Stimulated activated CD4-positive, alpha-beta T cell treated with anti-CD3 and anti-CD28 coated beads, Interleukin-4, amount 100 ng/mL, for 48 hours (primary cell): ENCODE data around the gene EXOC3.
"Not testable (repeated sequence)": the region's sequence is repeated elsewhere in the genome, so short reads cannot be mapped to it uniquely, and the experiment has no call there.

Experiments
- DNase-seq, 2 donors: peaks; one replicate each; pipeline ENCODE4 v3.0.0-alpha.2; 2020; ENCODE audit warnings: low read depth in 2 of 2

Gene EXOC3

DNA sequence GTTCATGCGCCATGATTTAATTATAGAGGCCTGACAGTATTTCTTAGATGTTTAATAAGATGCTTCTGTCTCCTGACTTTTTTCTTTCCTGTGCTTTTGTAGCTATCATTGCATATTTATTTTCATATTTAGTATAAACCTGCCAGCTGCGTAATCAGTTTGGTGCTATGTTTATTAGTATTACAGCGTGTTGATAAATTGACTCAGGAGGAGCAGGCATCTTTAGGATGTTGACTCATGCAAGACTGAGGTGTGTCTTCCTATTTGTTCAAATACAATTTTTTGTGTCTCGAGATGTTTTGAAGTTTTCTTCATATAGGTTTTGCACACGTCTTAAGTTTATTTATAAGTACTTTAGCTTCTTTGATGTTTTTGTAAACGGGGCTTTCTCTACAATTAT lies 35.9 kb upstream of the EXOC3 start:
- no peak for DNase-seq

- no peak for DNase-seq
These were observed 35.1 kb upstream of the EXOC3 start for GRCh38 chr5:407801-408268.

DNA sequence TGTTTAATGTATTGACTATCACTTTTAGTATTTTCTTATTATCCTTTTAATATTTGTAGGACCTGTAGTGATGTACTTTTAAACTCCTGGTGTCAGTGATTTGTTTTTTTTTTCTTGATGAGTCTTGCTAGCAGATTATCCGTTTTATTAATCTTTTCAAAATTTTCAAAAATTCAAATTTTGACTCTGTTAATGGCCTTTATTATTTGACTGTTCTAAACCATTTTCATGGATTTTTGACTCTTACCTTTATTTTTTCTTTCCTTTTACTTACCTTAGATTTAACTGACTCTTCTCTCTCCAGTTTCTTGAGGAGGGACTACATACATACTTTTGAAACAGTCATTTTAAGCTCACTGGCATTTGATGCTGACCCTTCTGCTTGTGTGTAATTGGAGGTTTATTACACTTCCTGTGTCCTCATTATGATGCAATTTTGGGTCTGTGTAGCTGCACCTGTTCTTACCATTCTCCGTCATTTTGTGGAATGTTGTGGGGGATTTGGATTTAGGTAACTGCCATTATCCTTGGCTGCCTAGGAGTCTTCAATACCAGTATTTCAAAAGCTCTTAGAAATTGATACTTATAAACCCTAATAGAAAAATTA lies 32.0 kb upstream of the EXOC3 start:
- no peak for DNase-seq

GRCh38 chr5:411728-412127 lies 31.2 kb upstream of the EXOC3 start:
- peak in 1 of 2 donors; percentile 47 for DNase-seq

GRCh38 chr5:414991-415927 lies 27.7 kb upstream of the EXOC3 start:
- not testable (repeated sequence) for DNase-seq

GRCh38 chr5:415928-416635 lies 26.9 kb upstream of the EXOC3 start:
- no peak for DNase-seq

DNA sequence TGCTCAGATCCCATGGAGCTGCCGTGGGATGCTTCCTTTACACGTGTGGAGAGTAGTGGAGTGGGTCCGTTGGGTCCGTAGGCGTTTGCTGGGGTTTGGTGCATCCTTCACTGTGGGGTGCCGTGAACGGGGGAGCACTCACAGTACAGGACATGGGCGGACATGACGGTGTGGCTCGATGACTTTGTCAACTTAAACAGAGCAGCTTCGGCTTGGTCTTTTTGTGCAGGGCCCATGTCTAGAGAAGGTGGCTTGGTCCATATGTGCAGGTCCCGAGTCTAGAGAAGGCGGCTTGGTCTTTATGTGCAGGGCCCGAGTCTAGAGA lies 26.4 kb upstream of the EXOC3 start:
- no peak for DNase-seq

DNA sequence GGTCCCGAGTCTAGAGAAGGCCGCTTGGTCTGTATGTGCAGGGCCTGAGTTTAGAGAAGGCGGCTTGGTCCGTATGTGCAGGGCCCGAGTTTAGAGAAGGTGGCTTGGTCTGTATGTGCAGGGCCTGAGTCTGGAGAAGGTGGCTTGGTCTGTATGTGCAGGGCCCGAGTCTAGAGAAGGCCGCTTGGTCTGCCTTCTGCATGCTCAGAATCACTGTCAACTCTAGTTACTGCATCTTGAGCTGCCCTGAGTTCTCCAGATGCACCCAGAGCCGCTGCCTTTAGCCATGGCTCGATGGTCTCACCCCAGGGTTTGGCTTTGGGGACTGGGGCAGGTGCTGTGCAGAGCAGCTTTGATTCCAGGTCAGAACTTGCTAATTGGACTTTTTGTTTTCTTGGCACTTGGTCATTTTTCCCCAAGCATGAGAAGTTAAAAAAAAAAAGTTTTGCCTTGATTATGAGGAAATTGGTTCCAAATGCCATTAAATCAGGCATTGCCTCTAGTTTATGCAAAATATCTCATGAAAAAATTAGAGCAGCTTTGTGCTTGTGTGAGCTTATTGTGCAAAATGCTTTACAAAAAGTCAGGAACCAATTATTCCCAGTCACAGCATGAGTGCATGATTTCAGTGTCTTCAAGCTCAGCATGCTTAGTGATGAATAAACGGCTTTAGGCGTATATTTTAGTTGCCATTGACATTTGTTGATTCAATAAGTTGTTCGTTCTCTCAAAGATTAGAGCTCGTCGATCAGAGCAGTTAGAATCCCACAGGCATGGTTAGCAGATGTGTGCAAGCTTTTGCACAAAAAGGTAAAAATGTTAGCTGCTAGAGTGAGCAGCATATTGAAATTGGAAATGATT lies 25.4 kb upstream of the EXOC3 start:
- DNase-seq: no peak

DNA sequence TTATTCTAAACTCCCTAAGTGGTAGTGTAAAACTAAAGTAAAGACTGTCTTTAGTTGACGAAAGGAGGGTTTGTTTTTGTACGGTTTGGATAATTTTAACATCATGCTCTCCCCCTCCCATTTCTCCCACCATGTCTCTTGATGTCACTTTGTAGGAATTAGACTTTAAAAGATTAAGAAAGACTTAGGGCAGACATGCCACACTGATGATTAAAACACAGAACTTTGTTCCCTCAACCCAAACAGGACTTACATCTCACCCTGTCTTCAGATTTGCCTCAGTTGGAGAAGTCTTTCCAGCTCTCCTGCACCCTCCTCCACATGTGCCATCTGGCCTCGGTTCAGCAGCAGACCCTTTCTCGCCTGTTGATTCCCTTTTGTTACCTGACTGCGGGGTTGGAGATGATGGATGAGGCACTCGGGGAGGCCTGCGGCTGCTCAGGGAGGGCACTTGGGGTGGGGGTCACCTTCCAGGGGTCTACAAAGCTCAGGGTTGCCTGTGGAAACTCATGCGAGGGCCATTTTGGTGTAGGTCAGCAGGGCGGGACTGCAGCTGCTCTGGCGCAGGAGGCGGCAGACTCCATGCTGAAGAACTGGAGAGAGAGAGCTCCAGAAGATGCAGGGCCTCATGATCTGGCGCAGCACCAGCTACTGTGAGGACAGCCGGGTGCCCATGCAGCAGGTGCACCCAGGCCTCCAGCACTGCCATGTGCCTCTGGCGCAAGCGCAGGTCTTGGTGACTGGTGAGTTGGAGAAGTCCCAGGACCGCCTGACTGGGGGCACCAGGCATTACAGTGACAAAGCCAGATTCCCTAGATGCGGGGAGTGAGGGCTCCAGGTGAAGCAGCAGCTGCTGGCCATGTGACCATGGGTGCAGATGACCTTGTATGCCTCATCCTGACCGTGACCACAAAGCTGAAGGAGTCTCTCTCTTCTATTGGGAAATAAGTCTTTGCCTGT lies 24.5 kb upstream of the EXOC3 start:
- DNase-seq: no peak

- no peak for DNase-seq
These were observed 23.0 kb upstream of the EXOC3 start for GRCh38 chr5:419970-420369.

DNA sequence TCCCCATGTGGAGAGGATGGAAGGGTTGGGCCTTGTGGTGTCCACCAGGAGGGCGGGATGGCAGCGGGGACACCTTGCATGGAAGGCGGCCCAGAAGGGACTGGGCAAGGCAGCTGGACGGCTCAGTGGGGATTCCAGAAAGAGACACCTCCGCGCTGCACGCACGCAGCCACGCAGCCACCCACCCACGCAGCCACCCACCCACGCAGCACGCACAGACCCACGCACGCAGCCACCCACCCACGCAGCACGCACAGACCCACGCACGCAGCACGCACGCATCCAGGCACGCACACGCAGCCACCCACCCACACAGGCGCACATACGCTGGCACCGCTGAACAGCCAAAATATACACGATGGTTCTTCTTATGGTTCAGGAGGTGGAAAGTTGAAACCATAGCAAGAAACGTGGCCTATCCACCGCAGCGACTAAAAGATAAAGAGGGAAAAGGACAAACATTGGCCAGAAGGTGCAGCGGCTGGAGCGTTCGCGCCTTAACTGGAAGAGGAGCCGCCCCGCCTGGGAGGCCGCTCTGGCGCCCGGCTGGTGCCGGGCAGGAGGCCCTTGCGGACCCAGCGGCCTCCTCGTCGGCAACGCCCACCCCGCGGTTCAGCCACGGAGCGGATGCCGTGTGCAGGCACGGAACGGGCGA lies 22.2 kb upstream of the EXOC3 start:
- no peak for DNase-seq

- DNase-seq: no peak
These were observed 21.6 kb upstream of the EXOC3 start for GRCh38 chr5:421287-421880.

- no peak for DNase-seq
These were observed 21.1 kb upstream of the EXOC3 start for GRCh38 chr5:421901-422300.

- DNase-seq: no peak
These were observed 20.4 kb upstream of the EXOC3 start for GRCh38 chr5:422323-423232.

DNA sequence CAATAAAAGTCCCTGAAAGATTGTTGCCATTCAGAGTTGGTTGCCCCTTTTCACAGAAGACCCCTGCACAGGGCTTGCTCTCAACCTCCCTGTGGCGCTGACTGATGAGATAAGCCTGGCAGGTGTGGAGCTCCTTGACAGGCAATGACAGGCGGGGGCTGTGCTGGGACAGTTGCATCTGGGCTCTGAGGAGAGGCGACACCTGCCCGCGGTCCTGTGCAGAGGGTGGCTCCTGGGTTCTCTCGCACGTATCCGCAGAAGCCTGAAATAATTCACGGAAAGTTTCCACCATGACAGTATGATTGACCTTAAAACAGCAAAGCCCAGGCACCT lies 19.8 kb upstream of the EXOC3 start:
- no peak for DNase-seq

DNA sequence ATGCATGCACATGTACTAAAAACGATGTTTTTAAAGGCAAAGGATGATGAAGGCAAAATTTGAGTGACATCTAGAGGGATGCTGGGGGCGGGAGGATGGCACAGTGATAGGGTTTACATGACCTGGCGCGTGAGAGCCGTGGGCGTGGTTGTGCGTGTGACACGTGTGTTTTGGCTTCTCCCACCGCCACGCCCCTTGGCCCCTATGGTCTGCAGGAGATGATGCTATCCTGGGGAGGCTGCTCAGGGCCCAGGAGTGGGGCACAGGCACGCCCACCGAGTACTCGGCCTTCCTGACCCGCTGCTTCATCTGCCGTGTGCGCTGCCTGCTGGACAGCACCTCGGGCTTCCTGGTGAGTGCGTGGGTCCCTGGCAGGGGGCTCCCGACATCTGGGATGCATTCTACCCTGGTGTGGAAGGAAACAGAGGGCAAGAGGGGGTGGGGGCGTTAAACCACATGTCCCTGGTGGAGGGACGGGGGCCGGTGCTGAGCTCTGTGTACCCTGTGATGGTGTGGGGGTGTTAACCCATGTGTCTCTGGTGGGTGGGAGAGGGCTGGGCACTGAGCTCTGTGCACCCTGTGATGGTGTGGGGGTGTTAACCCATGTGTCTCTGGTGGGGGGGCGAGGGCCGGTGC lies 19.2 kb upstream of the EXOC3 start:
- no peak for DNase-seq

- no peak for DNase-seq
These were observed 18.5 kb upstream of the EXOC3 start for GRCh38 chr5:424301-425110.
